HEK293 (cell line): Measurements from ENCODE around the gene OTP.

Experiments
- CTCF ChIP-seq: fragments of 450-650 bp; formaldehyde crosslinking; IDR thresholded peaks from 2 replicates; pipeline ENCODE4 v1.5.1; 2016; ENCODE audit warnings: missing biosample characterization, missing genetic modification characterization
- MYNN ChIP-seq: fragments of 450-650 bp; formaldehyde crosslinking; IDR thresholded peaks from 2 replicates; pipeline ENCODE4 v1.5.1; 2016; ENCODE audit warnings: missing biosample characterization, missing genetic modification characterization, borderline replicate concordance
- SETDB1 ChIP-seq: IDR thresholded peaks from one replicate; pipeline ENCODE4 v1.6.1; 2017; ENCODE audit warnings: mild to moderate bottlenecking, low read length, moderate library complexity, mixed read lengths; ENCODE audit not compliant: insufficient read length
- TCF7L2 ChIP-seq: IDR thresholded peaks from 2 replicates; pipeline ENCODE4 v1.6.1; 2011; ENCODE audit warnings: low read depth, mild to moderate bottlenecking, inconsistent platforms, low read length, moderate library complexity, borderline replicate concordance
- ZBTB8A ChIP-seq: fragments of 450-650 bp; formaldehyde crosslinking; IDR thresholded peaks from 2 replicates; pipeline ENCODE4 v1.5.1; 2016; ENCODE audit warnings: missing biosample characterization, missing genetic modification characterization
- ZNF148 ChIP-seq: fragments of 450-650 bp; formaldehyde crosslinking; IDR thresholded peaks from 2 replicates; pipeline ENCODE4 v1.5.0; 2017; ENCODE audit warnings: missing biosample characterization, missing genetic modification characterization, borderline replicate concordance
- ZNF174 ChIP-seq: fragments of 450-650 bp; formaldehyde crosslinking; IDR thresholded peaks from 2 replicates; pipeline ENCODE4 v1.5.0; 2017; ENCODE audit warnings: missing biosample characterization, mild to moderate bottlenecking, missing genetic modification characterization
- ZNF19 ChIP-seq: fragments of 450-650 bp; formaldehyde crosslinking; IDR thresholded peaks from 2 replicates; pipeline ENCODE4; 2016; ENCODE audit warnings: missing biosample characterization, missing genetic modification characterization, low read depth
- ZNF398 ChIP-seq: fragments of 450-650 bp; formaldehyde crosslinking; IDR thresholded peaks from 2 replicates; pipeline ENCODE4 v1.5.1; 2017; ENCODE audit warnings: missing biosample characterization, missing genetic modification characterization
- ZNF654 ChIP-seq: fragments of 450-650 bp; formaldehyde crosslinking; IDR thresholded peaks from 2 replicates; pipeline ENCODE4 v1.5.1; 2016; ENCODE audit warnings: low read depth, missing biosample characterization, missing genetic modification characterization

GRCh38 chr5:77616920-77617319 is 21.6 kb downstream of the OTP start:
- TF ChIP-seq CTCF (tag by site-specific recombination) (no peak), ZNF148 (tag by site-specific recombination) (no peak), ZNF398 (tag by site-specific recombination) (no peak), ZBTB8A (tag by site-specific recombination) (no peak), TCF7L2 (no peak), ZNF654 (tag by site-specific recombination) (no peak), SETDB1 (no peak), MYNN (no peak), ZNF19 (tag by site-specific recombination) (no peak), ZNF174 (tag by site-specific recombination) (no peak)
